ENCODE measurements around the gene PRSS22.

- TF ChIP-seq CTCF (IDR thresholded peaks at IDR 0.05) (no peak), POLR2A (IDR thresholded peaks at IDR 0.05) (no peak)
These were observed 48.0 kb upstream of the PRSS22 start for GRCh38 chr16:2905988-2906387.

All from testis (tissue), 2 donors.